H7 (cell line): ENCODE data around the gene PSMD1. TPM values are rescaled to one million over a fixed set of nuclear protein-coding genes. Genes with fewer than 3 reads are reported as not detected.
A peak's percentile ranks its signal among the peaks of the same experiment; 100 is the strongest.

Experiments used
- DNase-seq: peaks from one replicate; pipeline ENCODE4 v3.0.0; 2012
- H3K27me3 ChIP-seq: 2 replicates; pipeline ENCODE4 v1.6.0; 2011; ENCODE audit warnings: mild to moderate bottlenecking, low read length; ENCODE audit not compliant: control insufficient read depth, insufficient read depth
- H3K36me3 ChIP-seq: replicated peaks from 2 replicates; pipeline ENCODE4 v1.5.1; 2011; ENCODE audit warnings: low read length; ENCODE audit not compliant: control insufficient read depth, insufficient read depth
- H3K4me3 ChIP-seq: 2 replicates; pipeline ENCODE4 v1.5.1; 2011; ENCODE audit warnings: low read depth, mild to moderate bottlenecking, control low read depth, low read length, moderate library complexity; ENCODE audit not compliant: insufficient read depth
- total RNA-seq: library from RNA; depleted of rRNA; stranded (reverse); fragments of >200 nt; shearing (Covaris generic); gene quantifications from 2 replicates; pipeline ENCODE4 v1.2.3, GENCODE V29; 2014

The PSMD1 gene
- total RNA-seq, 1 experiment from 2014 or later = 154 TPM

DNA sequence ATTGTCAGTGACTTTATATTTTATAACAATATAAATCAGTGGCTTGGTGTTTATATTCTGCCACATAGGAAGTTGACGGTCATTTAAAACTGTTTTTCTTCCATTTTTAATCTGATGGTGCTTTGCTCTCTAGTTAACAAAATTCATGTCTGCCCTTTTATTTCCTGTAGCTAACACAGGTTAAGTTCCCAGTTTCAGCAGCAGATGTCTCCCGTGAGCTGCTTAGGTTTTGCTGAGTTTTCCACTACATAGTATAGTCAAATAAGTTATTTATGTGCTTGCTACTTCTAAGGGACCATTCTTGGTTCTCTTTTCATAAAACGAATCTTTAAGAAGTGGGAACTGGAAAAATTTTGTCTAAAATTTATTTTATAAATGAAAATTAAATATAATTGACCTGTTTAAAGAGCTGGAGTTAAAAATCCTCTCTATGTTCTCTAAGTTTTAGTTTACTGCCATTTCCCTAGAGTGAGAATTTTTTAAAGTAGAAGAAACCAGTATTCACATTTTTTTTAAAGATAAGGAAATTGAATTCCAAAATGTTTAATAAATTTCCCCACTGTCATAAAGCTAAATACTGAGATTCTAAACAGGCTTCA lies 47.5 kb downstream of the PSMD1 start:
- no peak overlapping the region for H3K4me3 ChIP-seq
- H3K36me3 ChIP-seq = peaks cover 11% of the 10 kb centered on the region
- H3K27me3 ChIP-seq = no peaks in the 10 kb centered on the region
- DNase-seq = peak; percentile 9

DNA sequence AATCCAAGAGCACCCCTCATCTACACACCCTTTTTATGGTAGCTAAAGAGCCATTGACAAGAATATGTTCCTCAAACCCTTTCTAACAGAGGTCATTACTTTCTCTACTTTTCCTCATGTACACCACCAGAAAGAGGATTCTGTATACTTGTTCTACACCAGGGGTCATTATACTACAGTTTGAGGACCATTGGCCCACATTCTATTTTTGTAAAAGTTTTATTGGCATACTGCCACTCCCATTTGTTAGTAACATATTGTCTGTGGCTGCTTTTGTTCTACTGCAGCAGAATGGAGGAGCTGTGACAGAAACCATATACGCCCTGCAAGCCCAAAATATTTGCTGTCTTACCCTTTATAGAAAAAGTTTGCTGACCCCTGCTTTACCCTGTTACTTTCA lies 53.9 kb downstream of the PSMD1 start:
- Histone ChIP-seq H3K27me3 (no peaks in the 10 kb centered on the region), H3K36me3 (peaks cover 4% of the 10 kb centered on the region), H3K4me3 (no peak overlapping the region)
- DNase-seq = no peak

GRCh38 chr2:231111987-231112386 lies 55.3 kb downstream of the PSMD1 start:
- Histone ChIP-seq H3K36me3 (peaks cover 4% of the 10 kb centered on the region), H3K4me3 (no peak overlapping the region), H3K27me3 (no peaks in the 10 kb centered on the region)
- DNase-seq = no peak

GRCh38 chr2:231113489-231113888 lies 56.8 kb downstream of the PSMD1 start:
- DNase-seq = no peak
- Histone ChIP-seq H3K36me3 (peaks cover 3% of the 10 kb centered on the region), H3K4me3 (no peak overlapping the region)

GRCh38 chr2:231115651-231116050 lies 59.0 kb downstream of the PSMD1 start:
- no peak for DNase-seq
- Histone ChIP-seq H3K27me3 (no peaks in the 10 kb centered on the region), H3K4me3 (no peak overlapping the region), H3K36me3 (no peaks in the 10 kb centered on the region)

More at GRCh38 chr2:231113489-231113888, 56.8 kb downstream of the PSMD1 start:
- H3K27me3 ChIP-seq = no peaks in the 10 kb centered on the region

DNA sequence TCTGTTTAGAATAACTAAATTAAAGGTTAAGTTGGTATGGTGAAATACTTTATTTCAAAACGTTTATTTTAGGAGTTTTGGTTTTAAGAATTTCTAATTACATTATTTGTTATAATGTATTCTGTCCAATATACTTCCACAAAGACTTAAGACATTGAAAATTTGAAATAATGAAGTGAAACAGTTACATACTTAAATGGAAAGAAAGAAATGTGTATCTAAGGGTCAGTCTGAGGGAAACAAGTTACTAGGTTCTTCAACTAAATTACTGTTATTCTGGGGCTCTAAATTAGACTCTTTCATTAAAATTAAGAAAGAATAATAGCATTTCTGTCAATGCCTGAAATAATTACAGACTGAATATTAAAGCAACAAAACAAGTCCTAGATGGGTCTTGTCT lies 60.5 kb downstream of the PSMD1 start:
- Histone ChIP-seq H3K4me3 (no peak overlapping the region), H3K36me3 (no peaks in the 10 kb centered on the region), H3K27me3 (no peaks in the 10 kb centered on the region)
- DNase-seq = no peak

DNA sequence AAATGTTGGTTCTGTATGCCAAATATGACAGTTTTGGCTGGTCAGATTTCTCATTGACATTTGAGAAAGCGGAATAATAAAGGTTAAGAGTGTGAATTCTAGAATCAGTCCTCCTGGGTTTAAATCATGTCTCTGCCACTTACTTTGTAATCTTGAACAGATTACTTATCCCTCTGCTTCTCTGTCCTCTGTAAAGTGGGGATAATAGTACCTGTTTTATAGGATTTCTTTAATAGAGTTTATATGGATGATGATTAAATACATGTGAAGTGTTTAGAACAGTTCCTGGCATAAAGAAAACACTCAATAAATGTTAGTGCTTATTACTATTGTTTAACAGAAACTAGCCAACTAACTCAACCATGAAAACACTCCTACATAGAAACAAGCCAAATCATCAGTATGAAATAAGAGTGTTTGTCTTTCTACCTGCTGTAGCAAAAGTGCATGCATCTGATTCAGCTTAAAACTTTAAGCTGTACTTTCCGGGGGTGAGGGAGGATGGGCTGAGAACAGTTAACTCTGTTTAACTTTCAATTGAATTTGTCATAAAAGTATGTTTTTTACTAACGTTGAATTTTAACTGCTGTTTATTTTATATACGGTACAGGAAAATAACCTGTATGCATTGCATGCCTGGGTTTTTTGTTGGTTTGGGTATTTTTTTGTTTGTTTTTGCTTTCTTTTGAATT lies 61.4 kb downstream of the PSMD1 start:
- Histone ChIP-seq H3K27me3 (no peaks in the 10 kb centered on the region), H3K4me3 (no peak overlapping the region), H3K36me3 (no peaks in the 10 kb centered on the region)
- DNase-seq = no peak

GRCh38 chr2:231118614-231118942 lies 61.9 kb downstream of the PSMD1 start:
- DNase-seq = no peak
- Histone ChIP-seq H3K4me3 (no peak overlapping the region), H3K36me3 (no peaks in the 10 kb centered on the region), H3K27me3 (no peaks in the 10 kb centered on the region)

DNA sequence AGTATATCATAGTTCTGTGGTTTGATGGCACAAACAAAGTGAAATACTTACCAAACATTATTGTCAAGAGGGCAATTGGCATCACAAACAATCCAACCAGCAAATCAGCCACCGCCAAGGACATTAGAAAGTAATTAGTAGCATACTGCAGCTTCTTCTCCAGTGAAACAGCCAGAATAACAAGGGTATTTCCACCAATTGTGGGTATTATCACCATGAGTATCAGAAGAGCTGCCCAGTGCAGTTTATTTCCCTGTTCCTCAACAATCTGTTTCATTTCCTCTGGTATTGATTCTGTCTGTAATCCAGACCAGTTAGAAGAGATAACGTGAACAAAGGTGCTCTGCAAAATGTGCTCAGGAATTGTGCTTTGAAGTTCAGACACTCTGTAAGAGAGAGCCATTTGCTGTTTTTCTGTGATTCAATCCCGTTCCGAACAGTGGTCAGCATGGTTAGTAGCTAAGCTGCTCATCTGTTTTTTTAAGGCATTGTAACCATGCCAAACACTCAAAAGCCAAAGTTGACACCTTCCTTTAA lies 66.8 kb downstream of the PSMD1 start:
- Histone ChIP-seq H3K4me3 (no peak overlapping the region), H3K36me3 (no peaks in the 10 kb centered on the region), H3K27me3 (no peaks in the 10 kb centered on the region)
- no peak for DNase-seq

DNA sequence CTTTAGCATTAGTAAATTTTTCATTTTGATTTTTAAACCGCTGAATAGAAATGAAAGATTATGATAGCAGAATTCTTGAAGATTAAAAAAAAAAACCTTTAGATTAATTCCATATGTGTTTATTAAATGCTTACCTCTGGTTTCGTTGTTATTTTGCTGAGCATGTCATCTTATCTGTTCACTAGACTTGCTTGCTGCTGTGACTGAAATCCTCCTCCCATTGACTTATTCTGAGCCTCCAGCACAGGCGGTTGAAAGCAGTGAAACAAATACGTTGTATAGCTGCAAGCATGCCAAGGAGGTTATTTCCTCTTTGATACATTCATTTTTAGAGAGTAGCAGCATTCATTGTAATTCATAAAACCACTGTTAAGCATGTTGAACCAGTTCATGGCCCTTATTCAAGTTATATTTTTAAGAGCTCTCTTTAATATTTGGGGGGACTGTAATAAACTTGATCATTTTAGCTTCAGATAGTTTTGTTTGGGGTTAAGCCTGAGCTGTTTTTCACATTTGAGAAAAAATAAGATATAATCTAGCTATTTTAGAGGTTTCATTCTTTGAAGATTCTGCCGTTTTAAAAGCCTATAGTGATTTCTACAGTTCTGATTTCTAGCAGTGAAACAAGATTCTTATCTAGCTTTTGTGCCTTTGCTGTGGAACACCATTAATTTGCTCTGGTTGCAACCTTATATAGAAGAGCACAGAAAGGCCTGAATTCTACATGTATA lies 68.3 kb downstream of the PSMD1 start, which contains the start of gene HTR2B:
HTR2B (minus strand) TSS at position 205 of the 731 bp plus-strand sequence. CDS start 1,278 bp downstream, outside the sequence.
- no peaks in the 10 kb centered on the region for H3K36me3 ChIP-seq
- no peak within 1 kb of the TSS for H3K4me3 ChIP-seq
- no peak for DNase-seq
- H3K27me3 ChIP-seq = no peaks in the 10 kb centered on the region

DNA sequence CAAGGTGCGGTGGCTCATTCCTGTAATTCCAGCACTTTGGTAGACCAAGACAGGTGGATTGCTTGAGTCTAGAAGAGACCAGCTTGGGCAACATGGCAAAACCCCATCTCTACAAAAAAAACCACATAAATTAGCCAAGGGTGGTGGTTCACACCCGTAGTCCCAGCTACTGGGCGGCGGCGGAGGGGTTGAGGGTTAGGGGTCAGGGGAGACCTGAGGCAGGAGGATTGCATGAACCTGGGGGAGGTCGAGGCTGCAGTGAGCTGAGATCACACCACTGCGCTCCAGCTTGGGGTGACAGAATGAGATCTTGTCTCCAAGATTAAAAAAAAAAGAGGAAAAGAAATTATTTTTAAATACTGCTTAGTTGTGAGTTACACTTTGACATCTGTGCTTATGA lies 69.5 kb downstream of the PSMD1 start:
- no peak overlapping the region for H3K4me3 ChIP-seq
- H3K27me3 ChIP-seq = no peaks in the 10 kb centered on the region
- DNase-seq = no peak
- no peaks in the 10 kb centered on the region for H3K36me3 ChIP-seq

DNA sequence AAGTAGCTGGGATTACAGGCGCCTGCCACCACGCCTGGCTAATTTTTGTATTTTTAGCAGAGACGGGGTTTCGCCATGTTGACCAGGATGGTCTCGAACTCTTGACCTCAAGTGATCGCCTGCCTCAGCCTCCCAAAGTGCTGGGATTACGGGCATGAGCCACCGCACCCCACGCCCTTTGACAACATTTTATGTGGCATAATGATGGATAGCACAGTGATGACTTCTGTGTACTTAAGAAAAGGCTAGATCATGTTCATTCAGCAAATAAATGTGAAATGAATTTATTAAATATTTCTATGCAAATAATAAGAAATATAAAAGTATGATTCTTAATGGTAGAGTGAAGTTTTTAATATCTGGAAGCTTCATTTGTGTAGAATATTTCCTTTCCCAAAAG lies 70.8 kb downstream of the PSMD1 start:
- Histone ChIP-seq H3K4me3 (no peak overlapping the region), H3K36me3 (no peaks in the 10 kb centered on the region), H3K27me3 (no peaks in the 10 kb centered on the region)
- no peak for DNase-seq

DNA sequence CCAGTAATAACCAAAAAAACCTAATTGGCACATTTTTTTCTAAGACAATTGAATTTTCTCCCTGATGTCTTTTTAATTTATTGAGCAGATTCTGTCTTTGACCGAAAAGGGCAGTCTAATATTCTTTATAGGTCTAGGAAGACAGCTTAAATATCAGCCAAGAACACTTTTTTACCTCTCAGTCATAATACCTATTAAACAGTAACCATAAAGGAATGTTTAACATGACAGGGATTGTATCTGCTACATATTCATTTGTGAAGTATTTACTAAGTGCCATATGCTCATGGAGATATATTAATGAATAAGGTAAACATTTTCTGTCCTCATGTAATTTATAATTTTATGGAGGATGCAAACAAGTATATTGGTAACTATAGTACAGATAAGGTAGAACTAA lies 71.3 kb downstream of the PSMD1 start:
- Histone ChIP-seq H3K36me3 (no peaks in the 10 kb centered on the region), H3K4me3 (no peak overlapping the region), H3K27me3 (no peaks in the 10 kb centered on the region)
- DNase-seq = no peak

GRCh38 chr2:231128541-231128940 lies 71.9 kb downstream of the PSMD1 start:
- no peaks in the 10 kb centered on the region for H3K27me3 ChIP-seq
- H3K4me3 ChIP-seq = no peak overlapping the region
- peak; percentile 6 for DNase-seq
- no peaks in the 10 kb centered on the region for H3K36me3 ChIP-seq

DNA sequence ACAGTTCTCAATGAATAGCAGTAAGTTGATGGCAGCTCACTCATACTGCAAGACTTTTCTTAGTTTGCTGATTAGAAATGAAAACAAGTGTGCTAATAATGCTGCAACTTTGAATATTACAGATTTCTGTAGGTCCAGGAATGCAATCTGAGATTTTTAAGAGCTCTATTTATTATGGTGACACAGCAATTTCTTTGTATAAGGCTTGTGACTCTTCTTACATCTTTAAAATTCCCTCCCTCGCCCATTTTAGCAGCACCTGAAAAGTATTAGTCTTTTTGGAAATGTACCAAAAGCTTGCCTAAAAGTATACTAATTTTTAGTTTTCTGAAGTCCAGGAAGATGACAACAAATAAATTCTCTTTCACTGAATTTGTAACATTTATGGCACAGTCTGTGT lies 72.5 kb downstream of the PSMD1 start:
- no peaks in the 10 kb centered on the region for H3K36me3 ChIP-seq
- H3K27me3 ChIP-seq = no peaks in the 10 kb centered on the region
- no peak for DNase-seq
- H3K4me3 ChIP-seq = no peak overlapping the region
